Tibial nerve (tissue), 4 donors: ENCODE measurements around the gene DNM3.

Experiments used
- EP300 ChIP-seq, 2 donors: sonication (generic); formaldehyde crosslinking; IDR thresholded peaks; one replicate each; pipeline ENCODE4 v1.6.1; 2017; ENCODE audit warnings: antibody characterized with exemption in 2 of 2, mild to moderate bottlenecking in 1 of 2
- TF ChIP-seq, protein P1 (sequence below), 5 experiments: fragments of 200-600 bp in 3 of 5; fragments of 450-650 bp in 2 of 5; sonication (generic) in 3 of 5; IDR thresholded peaks; one replicate each; pipeline ENCODE4 v1.5.1; 2016 to 2019; ENCODE audit warnings: antibody characterized with exemption in 5 of 5, mild to moderate bottlenecking in 3 of 5, moderate library complexity in 2 of 5

DNA sequence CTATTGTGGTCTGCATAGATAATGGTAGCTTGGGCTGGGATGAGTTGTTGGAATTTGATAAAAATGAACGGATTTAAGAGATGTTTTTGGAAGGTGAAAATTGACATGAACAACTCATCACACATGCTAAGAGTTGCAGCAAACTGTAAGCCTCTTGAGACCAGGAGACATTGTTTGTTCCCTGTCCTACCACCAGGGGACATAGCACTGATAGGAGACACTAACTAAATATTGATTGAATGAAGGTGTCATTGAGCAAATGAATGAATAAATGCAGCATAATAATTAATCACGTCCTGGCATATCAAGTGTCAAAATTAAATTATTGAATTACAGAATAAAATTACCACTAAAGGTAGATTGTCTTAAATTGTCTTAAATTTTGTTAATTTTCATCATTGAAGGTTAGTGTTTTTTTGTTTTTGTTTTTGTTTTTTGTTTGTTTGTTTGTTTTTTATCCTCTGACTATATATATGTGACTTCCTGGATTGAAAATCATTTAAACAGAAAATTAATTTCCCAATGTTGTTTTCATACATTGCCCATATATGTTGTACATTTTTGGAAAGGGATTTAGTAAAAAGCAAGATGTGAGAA is 293.9 kb downstream of the DNM3 start:
- no peak for TF ChIP-seq EP300 (IDR thresholded peaks at IDR 0.05)
- TF ChIP-seq, protein P1, sequence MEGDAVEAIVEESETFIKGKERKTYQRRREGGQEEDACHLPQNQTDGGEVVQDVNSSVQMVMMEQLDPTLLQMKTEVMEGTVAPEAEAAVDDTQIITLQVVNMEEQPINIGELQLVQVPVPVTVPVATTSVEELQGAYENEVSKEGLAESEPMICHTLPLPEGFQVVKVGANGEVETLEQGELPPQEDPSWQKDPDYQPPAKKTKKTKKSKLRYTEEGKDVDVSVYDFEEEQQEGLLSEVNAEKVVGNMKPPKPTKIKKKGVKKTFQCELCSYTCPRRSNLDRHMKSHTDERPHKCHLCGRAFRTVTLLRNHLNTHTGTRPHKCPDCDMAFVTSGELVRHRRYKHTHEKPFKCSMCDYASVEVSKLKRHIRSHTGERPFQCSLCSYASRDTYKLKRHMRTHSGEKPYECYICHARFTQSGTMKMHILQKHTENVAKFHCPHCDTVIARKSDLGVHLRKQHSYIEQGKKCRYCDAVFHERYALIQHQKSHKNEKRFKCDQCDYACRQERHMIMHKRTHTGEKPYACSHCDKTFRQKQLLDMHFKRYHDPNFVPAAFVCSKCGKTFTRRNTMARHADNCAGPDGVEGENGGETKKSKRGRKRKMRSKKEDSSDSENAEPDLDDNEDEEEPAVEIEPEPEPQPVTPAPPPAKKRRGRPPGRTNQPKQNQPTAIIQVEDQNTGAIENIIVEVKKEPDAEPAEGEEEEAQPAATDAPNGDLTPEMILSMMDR (IDR thresholded peaks at IDR 0.05): peak; percentile 22 to 53 (median 45)
